COLO668 (cell line): ENCODE data around the gene ODAM.
"Not testable (repeated sequence)": the region's sequence is repeated elsewhere in the genome, so short reads cannot be mapped to it uniquely, and the experiment has no call there.

Source experiments
- DNase-seq: peaks from one replicate; lab custom pipeline; 2025; ENCODE audit not compliant: unreplicated experiment; lab: John Stamatoyannopoulos, UW

The ODAM gene

GRCh38 chr4:70195425-70195824, at the start of gene ODAM:
TSS of gene ODAM (plus strand) at chr4:70195725. CDS start at chr4:70196544, 819 bp downstream.
- no peak for DNase-seq

- DNase-seq, result no peak
Observed at GRCh38 chr4:70151271-70151670, 44.3 kb upstream of the ODAM start.

GRCh38 chr4:70152088-70152487, 43.4 kb upstream of the ODAM start:
- DNase-seq, result no peak

- DNase-seq, result no peak
Observed at GRCh38 chr4:70153937-70154336, 41.6 kb upstream of the ODAM start, which contains the start of gene PRR27. TSS of gene PRR27 (plus strand) at chr4:70154237. CDS start at chr4:70154376, 139 bp downstream.

- peak; percentile 32 for DNase-seq
Observed at GRCh38 chr4:70158576-70158975, 36.9 kb upstream of the ODAM start.

- no peak for DNase-seq
Observed at GRCh38 chr4:70177090-70177489, 18.4 kb upstream of the ODAM start.

- no peak for DNase-seq
Observed at GRCh38 chr4:70178075-70178660, 17.4 kb upstream of the ODAM start.

GRCh38 chr4:70179811-70180210, 15.7 kb upstream of the ODAM start:
- no peak for DNase-seq

GRCh38 chr4:70181864-70182263, 13.7 kb upstream of the ODAM start:
- DNase-seq, result no peak

GRCh38 chr4:70182517-70183167, 12.9 kb upstream of the ODAM start:
- no peak for DNase-seq

- DNase-seq, result peak; percentile 8
Observed at GRCh38 chr4:70183168-70183939, 12.2 kb upstream of the ODAM start.

GRCh38 chr4:70183940-70184246, 11.6 kb upstream of the ODAM start:
- no peak for DNase-seq

GRCh38 chr4:70187216-70187615, 8.3 kb upstream of the ODAM start:
- no peak for DNase-seq

- DNase-seq, result no peak
Observed at GRCh38 chr4:70190579-70190978, 4.9 kb upstream of the ODAM start.

- no peak for DNase-seq
Observed at GRCh38 chr4:70191647-70192046, 3.9 kb upstream of the ODAM start.

- DNase-seq, result no peak
Observed at GRCh38 chr4:70192895-70193294, 2.6 kb upstream of the ODAM start.

GRCh38 chr4:70196857-70197256, 1.3 kb downstream of the ODAM start:
- DNase-seq, result no peak

GRCh38 chr4:70197842-70198241, 2.3 kb downstream of the ODAM start:
- no peak for DNase-seq

GRCh38 chr4:70203601-70204000, 8.1 kb downstream of the ODAM start:
- DNase-seq, result no peak

- not testable (repeated sequence) for DNase-seq
Observed at GRCh38 chr4:70212752-70213151, 17.2 kb downstream of the ODAM start.

- not testable (repeated sequence) for DNase-seq
Observed at GRCh38 chr4:70216109-70216508, 20.6 kb downstream of the ODAM start.

GRCh38 chr4:70216550-70216949, 21.0 kb downstream of the ODAM start:
- DNase-seq, result not testable (repeated sequence)
